Adrenal gland (tissue), 12 donors: Measurements from ENCODE around the gene DUSP22. TPM values are rescaled to one million over a fixed set of nuclear protein-coding genes. Genes with fewer than 3 reads are reported as not detected.
"Not testable (repeated sequence)": the region's sequence is repeated elsewhere in the genome, so short reads cannot be mapped to it uniquely, and the experiment has no call there.

Source experiments
- DNase-seq, 7 donors: peaks; one replicate each; pipeline ENCODE4 v3.0.0-alpha.2; 2019 to 2020
- H3K27ac ChIP-seq, 5 donors: fragments of 200-600 bp; sonication (generic) in 4 of 5; 1 replicate in 3 of 5; 2 replicates in 2 of 5; pipeline versions ENCODE4 v1.5.1 to v1.8.0; 2016 to 2020; ENCODE audit warnings: mild to moderate bottlenecking in 1 of 5
- H3K27me3 ChIP-seq: fragments of 200-600 bp; 2 replicates; pipeline ENCODE4 v1.8.0; 2021
- H3K36me3 ChIP-seq, 2 donors: fragments of 200-600 bp; replicated peaks in 1 of 2; 1 replicate in 1 of 2; 2 replicates in 1 of 2; pipeline versions ENCODE4 v1.5.1 to v1.8.0; 2018 to 2022
- H3K4me1 ChIP-seq, 2 donors: fragments of 200-600 bp; replicated peaks in 1 of 2; 1 replicate in 1 of 2; 2 replicates in 1 of 2; pipeline versions ENCODE4 v1.5.1 to v1.8.0; 2018 to 2021
- H3K4me3 ChIP-seq, 4 donors: fragments of 200-600 bp; sonication (generic) in 3 of 4; one replicate each; pipeline ENCODE4 v1.5.1; 2016 to 2018
- H3K9me3 ChIP-seq, 3 donors: fragments of 200-600 bp; sonication (generic) in 1 of 3; replicated peaks in 1 of 3; 1 replicate in 2 of 3; 2 replicates in 1 of 3; pipeline versions ENCODE4 v1.5.1 to v1.8.0; 2016 to 2021
- POLR2A ChIP-seq, 2 donors: fragments of 450-650 bp; IDR thresholded peaks; one replicate each; pipeline ENCODE4 v1.6.1; 2017; ENCODE audit warnings: antibody characterized with exemption in 2 of 2, mild to moderate bottlenecking in 2 of 2, moderate library complexity in 1 of 2
- WGBS, 4 donors: extraction: QIAGEN DNeasy Blood & Tissue Kit in 2 of 4; methylation state at CpG; one replicate each; pipeline versions ENCODE4 v1.1.5 to v1.1.7; 2013 to 2017; 5-methylcytosine and 5-hydroxymethylcytosine counted together
- intact Hi-C, 2 donors: fragments of 100-400 bp; cut with DNase I; formaldehyde crosslinking; loops; one replicate each; pipeline versions ENCODE4 v1.14.1 to v1.15.0; 2022 to 2023
- polyA plus RNA-seq, 3 donors: library from polyadenylated mRNA; stranded (reverse); fragments of 200-250 nt in 2 of 3; fragments of 350-450 nt in 1 of 3; fragmentation: Illumina TruSeq in 1 of 3; extraction: RNeasy Lipid Tissue Mini Kit (QIAGEN cat#74804) in 1 of 3; gene quantifications; one replicate each; pipeline ENCODE4 v1.2.3, GENCODE V29; 2013 to 2014
- total RNA-seq, 9 donors: library from RNA; depleted of rRNA in 4 of 9; stranded (reverse); fragments of >200 nt in 4 of 9; fragments of 120-200 nt in 1 of 9; fragmentation: NEBNext Ultra II Directional in 1 of 9; extraction: Animal tissue kit (Norgen Biotek cat#: 25700) in 1 of 9; gene quantifications; one replicate each; pipeline versions ENCODE4 v1.1.0 to v1.2.4, GENCODE V29; 2013 to 2023
- TF ChIP-seq, protein P1 (sequence below), 6 experiments: fragments of 450-650 bp in 4 of 6; fragments of 200-600 bp in 2 of 6; sonication (generic) in 1 of 6; IDR thresholded peaks; 1 replicate in 5 of 6; 2 replicates in 1 of 6; pipeline versions ENCODE4 v1.5.1 to v1.8.0; 2016 to 2021; ENCODE audit warnings: antibody characterized with exemption in 6 of 6, mild to moderate bottlenecking in 2 of 6, moderate library complexity in 1 of 6
- donor health status: healthy with polysubstance abuse.
- donor health status: Bipolar disorder and iron deficiency.
- donor health status: DM: yes; HTN: yes; CAD: no.
- donor health status: DM: no; HTN: no; CAD: no.
- donor health status: DM: no; HTN: no; CAD: no.
- donor health status: DM: yes; HTN: yes; CAD: no.

Gene DUSP22
- total and polyA plus RNA-seq, 12 donors: 16.7 to 39.3 (median 25.9) TPM

DNA sequence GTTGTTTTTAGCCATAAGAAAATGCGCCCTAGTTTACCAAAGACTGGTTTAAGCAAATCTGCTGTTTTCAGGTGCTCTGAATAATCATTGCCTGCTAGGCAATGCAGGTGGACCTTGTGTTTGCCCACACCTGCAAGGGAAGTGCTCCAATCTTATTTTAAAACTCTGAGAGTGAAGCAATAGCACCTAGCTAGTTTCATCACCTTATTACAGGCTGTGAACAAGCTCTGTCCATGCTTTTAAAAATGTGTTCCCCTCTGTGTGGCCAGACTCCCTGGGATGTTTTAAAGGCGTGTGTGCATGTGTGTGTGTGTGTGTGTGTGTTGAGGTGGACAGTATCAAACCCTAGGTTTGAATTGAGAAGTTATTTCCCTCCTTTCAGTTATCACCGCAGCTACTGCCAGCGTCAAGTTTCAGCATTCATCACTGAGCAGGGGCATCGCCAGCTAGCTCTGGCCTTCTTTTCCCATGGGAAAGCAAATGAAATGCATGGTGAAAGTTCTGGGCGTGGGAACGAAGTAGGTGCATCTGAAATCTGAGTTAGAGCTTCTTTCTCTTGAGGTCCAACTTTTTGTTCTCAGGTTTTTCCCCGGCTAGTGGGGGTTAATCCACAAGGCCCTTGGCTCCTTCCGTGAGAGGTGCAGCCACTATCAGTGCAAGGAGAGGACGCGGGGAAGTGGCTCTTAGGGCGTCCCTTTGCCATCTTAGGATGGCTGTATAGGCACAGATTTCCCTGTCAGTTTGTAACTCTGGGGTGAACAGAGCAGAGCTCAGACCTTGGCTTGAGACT, 30.8 kb downstream of the DUSP22 start:
- no peaks in the 10 kb centered on the region for H3K36me3 ChIP-seq
- intact Hi-C loops: no loop called here
- WGBS, 4 donors: 74 to 78% (median 75%) methylated on average over 12 of the region's 12 CpGs
- no peak overlapping the region for H3K4me3 ChIP-seq
- DNase-seq: no peak
- H3K9me3 ChIP-seq: no peaks in the 10 kb centered on the region
- peaks cover 0 to 4% of the 10 kb centered on the region in 2 donors for H3K4me1 ChIP-seq
- no peak for TF ChIP-seq POLR2A (IDR thresholded peaks at IDR 0.05)
- TF ChIP-seq, protein P1, sequence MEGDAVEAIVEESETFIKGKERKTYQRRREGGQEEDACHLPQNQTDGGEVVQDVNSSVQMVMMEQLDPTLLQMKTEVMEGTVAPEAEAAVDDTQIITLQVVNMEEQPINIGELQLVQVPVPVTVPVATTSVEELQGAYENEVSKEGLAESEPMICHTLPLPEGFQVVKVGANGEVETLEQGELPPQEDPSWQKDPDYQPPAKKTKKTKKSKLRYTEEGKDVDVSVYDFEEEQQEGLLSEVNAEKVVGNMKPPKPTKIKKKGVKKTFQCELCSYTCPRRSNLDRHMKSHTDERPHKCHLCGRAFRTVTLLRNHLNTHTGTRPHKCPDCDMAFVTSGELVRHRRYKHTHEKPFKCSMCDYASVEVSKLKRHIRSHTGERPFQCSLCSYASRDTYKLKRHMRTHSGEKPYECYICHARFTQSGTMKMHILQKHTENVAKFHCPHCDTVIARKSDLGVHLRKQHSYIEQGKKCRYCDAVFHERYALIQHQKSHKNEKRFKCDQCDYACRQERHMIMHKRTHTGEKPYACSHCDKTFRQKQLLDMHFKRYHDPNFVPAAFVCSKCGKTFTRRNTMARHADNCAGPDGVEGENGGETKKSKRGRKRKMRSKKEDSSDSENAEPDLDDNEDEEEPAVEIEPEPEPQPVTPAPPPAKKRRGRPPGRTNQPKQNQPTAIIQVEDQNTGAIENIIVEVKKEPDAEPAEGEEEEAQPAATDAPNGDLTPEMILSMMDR (IDR thresholded peaks at IDR 0.05): no peak
- H3K27ac ChIP-seq: no peak overlapping the region
- H3K27me3 ChIP-seq: no peaks in the 10 kb centered on the region

GRCh38 chr6:323730-324088, 31.4 kb downstream of the DUSP22 start:
- Histone ChIP-seq H3K4me1 (peaks cover 0 to 4% of the 10 kb centered on the region in 2 donors), H3K9me3 (no peaks in the 10 kb centered on the region), H3K36me3 (no peaks in the 10 kb centered on the region), H3K27ac (no peak overlapping the region), H3K4me3 (no peak overlapping the region), H3K27me3 (no peaks in the 10 kb centered on the region)
- DNase-seq: no peak
- 63 to 82% (median 71%) methylated on average over 4 of the region's 4 CpGs for WGBS, 4 donors
- intact Hi-C loops: no loop called here
- no peak for TF ChIP-seq POLR2A (IDR thresholded peaks at IDR 0.05)
- TF ChIP-seq, protein P1 (IDR thresholded peaks at IDR 0.05): no peak

DNA sequence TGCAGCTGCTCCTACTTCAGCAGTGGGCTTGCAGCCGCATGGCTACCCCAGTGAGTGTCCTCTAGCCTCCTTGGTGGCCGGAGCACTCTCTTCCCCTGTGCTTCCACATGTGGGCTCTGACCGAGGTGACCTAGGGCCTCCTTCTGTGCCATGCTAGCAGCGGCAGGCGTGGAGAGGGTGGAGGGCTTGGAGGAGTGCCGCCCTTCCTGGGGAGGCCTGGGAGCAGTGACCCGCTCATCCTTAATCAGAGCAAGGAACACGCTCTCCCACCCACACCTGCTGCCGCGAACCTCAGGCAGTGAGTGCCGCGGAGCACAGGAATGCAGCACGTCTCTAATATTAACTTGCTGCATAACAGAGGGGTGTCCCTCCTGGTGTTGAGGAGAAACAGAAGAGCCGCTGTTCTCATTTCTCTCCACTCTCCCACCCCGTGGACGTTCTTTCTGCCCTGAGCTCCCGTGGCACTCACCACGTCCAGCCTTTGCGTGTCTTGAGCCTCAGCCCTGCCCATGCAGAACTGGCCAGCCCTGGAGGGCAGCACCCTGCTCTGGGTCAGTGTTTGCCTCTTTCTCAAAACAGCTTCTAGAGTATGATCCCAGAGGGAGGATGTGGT, 31.9 kb downstream of the DUSP22 start:
- 81 to 89% (median 84%) methylated on average over 19 of the region's 19 CpGs for WGBS, 4 donors
- Histone ChIP-seq H3K4me3 (no peak overlapping the region), H3K27ac (no peak overlapping the region), H3K36me3 (no peaks in the 10 kb centered on the region), H3K27me3 (no peaks in the 10 kb centered on the region), H3K9me3 (no peaks in the 10 kb centered on the region), H3K4me1 (peaks cover 0 to 4% of the 10 kb centered on the region in 2 donors)
- intact Hi-C loops: no loop called here
- no peak for DNase-seq
- TF ChIP-seq, protein P1 (IDR thresholded peaks at IDR 0.05): no peak
- no peak for TF ChIP-seq POLR2A (IDR thresholded peaks at IDR 0.05)

DNA sequence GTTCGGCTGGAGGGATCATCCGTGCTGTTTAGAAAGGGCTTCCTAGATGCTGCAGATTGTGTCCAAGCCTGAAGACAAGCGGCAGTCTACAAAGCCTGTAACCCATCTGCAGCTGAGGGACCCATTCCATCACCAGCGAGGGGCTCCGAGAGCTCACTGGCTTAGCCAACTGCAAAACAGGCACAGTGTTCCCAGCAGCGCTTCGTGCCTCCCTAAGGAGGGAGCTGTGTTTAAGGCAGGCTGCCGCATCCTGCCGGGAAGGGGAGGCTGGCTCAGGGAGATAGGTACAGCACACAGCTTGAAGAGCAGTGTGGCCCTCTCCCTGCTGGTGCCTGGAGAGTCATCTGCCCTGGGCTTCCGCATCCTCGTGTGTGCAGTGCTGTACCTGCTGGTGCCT, 32.4 kb downstream of the DUSP22 start:
- 82 to 89% (median 85%) methylated on average over 11 of the region's 11 CpGs for WGBS, 4 donors
- DNase-seq: no peak

DNA sequence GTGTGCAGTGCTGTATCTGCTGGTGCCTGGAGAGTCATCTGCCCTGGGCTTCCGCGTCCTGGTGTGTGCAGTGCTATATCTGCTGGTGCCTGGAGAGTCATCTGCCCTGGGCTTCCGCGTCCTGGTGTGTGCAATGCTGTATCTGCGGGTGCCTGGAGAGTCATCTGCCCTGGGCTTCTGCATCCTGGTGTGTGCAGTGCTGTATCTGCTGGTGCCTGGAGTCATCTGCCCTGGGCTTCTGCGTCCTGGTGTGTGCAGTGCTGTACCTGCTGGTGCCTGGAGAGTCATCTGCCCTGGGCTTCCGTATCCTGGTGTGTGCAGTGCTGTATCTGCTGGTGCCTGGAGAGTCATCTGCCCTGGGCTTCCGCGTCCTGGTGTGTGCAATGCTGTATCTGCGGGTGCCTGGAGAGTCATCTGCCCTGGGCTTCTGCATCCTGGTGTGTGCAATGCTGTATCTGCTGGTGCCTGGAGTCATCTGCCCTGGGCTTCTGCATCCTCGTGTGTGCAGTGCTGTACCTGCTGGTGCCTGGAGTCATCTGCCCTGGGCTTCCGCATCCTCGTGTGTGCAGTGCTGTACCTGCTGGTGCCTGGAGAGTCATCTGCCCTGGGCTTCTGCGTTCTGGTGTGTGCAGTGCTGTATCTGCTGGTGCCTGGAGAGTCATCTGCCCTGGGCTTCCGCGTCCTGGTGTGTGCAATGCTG, 33.0 kb downstream of the DUSP22 start:
- H3K27ac ChIP-seq, H3K4me1 ChIP-seq, H3K9me3 ChIP-seq, H3K4me3 ChIP-seq, H3K36me3 ChIP-seq, intact Hi-C loops, H3K27me3 ChIP-seq, DNase-seq: not testable (repeated sequence)
- WGBS, 4 donors: 79 to 89% (median 85%) methylated on average over 16 of the region's 16 CpGs

More for the DNA sequence above, 32.4 kb downstream of the DUSP22 start:
- no peaks in the 10 kb centered on the region for H3K9me3 ChIP-seq
- peaks cover 0 to 4% of the 10 kb centered on the region in 2 donors for H3K4me1 ChIP-seq
- no peak overlapping the region for H3K4me3 ChIP-seq
- H3K27ac ChIP-seq: no peak overlapping the region
- no peaks in the 10 kb centered on the region for H3K36me3 ChIP-seq
- H3K27me3 ChIP-seq: no peaks in the 10 kb centered on the region
- no peak for TF ChIP-seq POLR2A (IDR thresholded peaks at IDR 0.05)
- TF ChIP-seq, protein P1 (IDR thresholded peaks at IDR 0.05): no peak
- intact Hi-C loops: no loop called here

GRCh38 chr6:326066-326465, 33.8 kb downstream of the DUSP22 start:
- not testable (repeated sequence) for DNase-seq
- 65 to 77% (median 67%) methylated on average over 8 to 9 of the region's 9 CpGs for WGBS, 4 donors

More at GRCh38 chr6:326066-326465, 33.8 kb downstream of the DUSP22 start:
- H3K9me3 ChIP-seq, intact Hi-C loops, H3K27ac ChIP-seq, H3K4me1 ChIP-seq, H3K36me3 ChIP-seq, H3K4me3 ChIP-seq, H3K27me3 ChIP-seq: not testable (repeated sequence)
